DND-41 (cell line): Measurements from ENCODE around the gene TTC16.

Source experiments
- EZH2 ChIP-seq: IDR thresholded peaks from 3 replicates; pipeline ENCODE4 v1.6.1; 2012; ENCODE audit warnings: borderline replicate concordance, low read depth, mild to moderate bottlenecking, moderate library complexity, low read length, inconsistent platforms; ENCODE audit not compliant: severe bottlenecking
- TF ChIP-seq, protein P1 (sequence below): IDR thresholded peaks from 2 replicates; pipeline ENCODE4 v1.5.1; 2012; ENCODE audit warnings: borderline replicate concordance, low read length, moderate library complexity, mild to moderate bottlenecking; ENCODE audit not compliant: poor library complexity, severe bottlenecking; ENCODE audit errors: extremely low read depth

- TF ChIP-seq, protein P1, sequence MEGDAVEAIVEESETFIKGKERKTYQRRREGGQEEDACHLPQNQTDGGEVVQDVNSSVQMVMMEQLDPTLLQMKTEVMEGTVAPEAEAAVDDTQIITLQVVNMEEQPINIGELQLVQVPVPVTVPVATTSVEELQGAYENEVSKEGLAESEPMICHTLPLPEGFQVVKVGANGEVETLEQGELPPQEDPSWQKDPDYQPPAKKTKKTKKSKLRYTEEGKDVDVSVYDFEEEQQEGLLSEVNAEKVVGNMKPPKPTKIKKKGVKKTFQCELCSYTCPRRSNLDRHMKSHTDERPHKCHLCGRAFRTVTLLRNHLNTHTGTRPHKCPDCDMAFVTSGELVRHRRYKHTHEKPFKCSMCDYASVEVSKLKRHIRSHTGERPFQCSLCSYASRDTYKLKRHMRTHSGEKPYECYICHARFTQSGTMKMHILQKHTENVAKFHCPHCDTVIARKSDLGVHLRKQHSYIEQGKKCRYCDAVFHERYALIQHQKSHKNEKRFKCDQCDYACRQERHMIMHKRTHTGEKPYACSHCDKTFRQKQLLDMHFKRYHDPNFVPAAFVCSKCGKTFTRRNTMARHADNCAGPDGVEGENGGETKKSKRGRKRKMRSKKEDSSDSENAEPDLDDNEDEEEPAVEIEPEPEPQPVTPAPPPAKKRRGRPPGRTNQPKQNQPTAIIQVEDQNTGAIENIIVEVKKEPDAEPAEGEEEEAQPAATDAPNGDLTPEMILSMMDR, result no peak
- TF ChIP-seq EZH2, result no peak
Measured at GRCh38 chr9:127714951-127715469, 869 bp upstream of the TTC16 start.
